SIG-M5 (cell line): Measurements from ENCODE around the gene CAMK4.
"Not testable (repeated sequence)": the region's sequence is repeated elsewhere in the genome, so short reads cannot be mapped to it uniquely, and the experiment has no call there.

Experiments used
- DNase-seq: peaks from one replicate; lab custom pipeline; 2025; lab: John Stamatoyannopoulos, UW

Gene CAMK4

DNA sequence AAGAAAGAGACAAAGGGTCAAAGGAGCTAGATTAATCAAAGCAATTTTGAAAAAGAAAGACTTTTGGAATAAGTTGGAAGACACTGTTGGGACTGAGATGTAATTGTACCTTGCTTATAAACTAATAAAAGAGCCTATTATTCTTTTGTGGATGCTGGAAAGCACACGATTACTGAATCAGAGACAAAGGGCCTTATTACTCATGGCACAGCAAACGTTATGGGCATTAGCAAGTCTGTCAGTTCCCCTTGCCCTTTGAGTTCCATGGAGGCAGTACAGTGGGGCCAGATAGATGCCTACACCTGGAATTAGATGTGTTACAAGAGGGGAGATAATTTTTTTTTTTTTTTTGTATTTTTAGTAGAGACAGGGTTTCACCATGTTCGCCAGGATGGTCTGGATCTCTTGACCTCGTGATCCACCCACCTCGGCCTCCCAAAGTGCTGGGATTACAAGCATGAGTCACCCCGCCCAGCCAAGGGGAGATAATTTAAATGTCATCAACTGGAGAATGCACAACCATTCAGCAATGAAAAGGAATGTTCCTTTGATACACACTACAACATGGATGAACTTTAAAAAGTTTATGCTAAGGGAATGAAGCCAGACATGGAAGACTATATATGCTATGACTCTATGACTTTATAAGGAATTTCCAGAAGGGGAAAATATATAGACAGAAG lies 159.2 kb downstream of the CAMK4 start:
- DNase-seq, result no peak

GRCh38 chr5:111384220-111384619 lies 160.0 kb downstream of the CAMK4 start:
- no peak for DNase-seq

GRCh38 chr5:111385051-111385450 lies 160.9 kb downstream of the CAMK4 start:
- DNase-seq, result no peak

DNA sequence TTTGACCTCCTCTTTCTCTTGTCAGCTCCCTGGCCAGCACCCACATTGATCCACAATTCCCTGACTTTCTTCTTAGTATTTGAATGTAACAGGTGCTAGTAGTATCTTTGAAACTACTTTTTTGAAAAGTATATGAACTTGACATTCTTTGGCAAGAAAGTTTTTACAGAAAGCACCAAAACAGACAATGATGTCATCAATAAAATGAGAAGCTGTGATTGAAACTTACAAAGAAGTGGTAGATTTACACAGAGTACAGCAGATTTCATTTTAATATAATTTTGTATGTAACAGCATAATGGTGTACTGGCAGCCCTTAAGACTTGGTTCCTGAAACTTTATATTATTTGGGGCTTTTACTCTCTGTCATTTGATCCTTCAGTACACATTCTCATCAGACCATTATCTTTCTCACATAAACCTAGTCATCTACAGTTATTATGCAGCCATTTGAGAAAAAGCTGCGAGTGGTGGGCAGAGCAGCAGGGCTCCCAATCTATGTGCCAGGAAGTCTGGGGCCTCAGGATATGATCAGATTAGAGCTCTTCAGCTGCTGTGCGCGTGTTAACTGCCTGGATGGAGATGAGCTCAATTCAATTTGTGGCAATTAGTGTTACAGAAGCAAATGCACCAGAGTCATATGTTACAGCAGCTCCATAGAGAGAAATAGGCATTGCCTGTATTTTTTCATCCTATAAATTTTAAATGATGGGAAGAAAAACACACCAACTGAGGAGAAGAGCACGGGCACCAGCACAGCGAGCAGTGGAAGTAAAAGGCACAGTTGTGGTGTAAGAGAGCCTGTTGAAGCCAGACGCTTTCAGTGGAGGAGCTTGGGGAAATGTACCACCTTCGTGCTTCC lies 162.0 kb downstream of the CAMK4 start:
- DNase-seq, result no peak

- DNase-seq, result no peak
Observed at GRCh38 chr5:111386832-111387162, 162.6 kb downstream of the CAMK4 start.

DNA sequence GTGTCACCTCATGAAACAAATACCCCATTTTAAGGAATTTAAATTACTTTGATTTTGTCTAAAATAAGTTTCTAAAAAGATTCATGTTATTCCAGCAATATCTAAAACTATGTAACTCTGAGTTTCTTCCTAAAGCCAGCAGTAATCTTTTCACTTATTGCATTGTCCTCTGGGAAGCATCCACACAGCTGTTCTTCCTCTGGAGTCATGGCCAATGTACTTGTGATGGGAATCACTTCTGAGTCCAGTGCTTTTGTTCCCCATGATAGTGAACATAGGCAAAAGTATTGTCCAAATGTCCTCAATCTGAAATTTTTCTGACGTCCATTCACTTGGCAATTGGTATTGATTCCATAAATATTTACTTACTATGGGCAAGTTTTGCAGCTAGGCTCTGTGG lies 163.2 kb downstream of the CAMK4 start:
- DNase-seq, result no peak

DNA sequence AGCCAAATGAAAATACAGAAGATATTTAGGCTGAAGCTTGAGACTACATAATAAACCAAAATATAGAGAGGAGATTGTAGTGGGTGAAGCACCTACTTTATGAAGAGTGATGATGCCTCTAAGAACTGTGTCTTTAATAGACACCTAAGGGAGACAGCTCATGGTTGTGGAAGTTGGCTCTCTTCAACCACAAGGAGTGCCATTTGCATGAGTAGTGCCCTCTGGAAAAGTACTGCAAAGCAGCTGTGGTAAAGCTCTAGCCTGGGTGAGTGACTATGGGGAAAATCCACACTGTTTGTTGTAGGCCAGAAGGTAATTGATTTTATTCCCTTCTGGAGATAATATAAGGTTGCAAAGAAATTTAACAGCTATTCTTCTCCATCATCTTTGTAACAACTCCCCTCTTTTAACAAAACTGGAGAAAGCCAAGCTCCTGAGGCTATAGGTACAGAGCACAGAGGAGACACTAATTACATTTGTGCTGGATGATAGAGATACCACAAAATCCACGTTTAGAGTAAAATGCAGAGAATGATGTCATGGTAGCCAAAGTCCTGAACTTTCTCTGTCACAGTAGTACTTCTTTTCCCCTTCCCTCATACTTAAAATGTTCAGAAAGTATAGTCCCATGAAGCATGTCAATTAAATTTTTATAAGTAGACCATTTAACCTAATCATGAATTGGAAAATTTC lies 165.4 kb downstream of the CAMK4 start:
- DNase-seq, result no peak

DNA sequence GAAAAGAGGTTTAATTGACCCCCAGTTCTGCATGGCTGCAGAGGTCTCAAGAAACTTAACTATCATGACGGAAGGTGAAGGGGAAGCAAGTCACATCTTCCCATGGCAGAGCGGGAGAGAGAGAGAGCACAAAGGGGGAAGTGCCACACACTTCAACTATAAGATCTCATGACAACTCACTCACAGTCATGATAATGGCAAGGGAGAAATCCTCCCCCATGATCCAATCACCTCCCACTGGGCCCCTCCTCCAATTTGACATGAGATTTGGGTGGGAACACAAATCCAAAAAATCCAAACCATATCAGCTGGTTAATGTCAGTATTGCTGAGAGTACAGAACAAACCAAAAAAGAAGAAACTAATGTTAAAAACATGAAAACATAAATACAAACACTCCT lies 168.0 kb downstream of the CAMK4 start:
- no peak for DNase-seq

- no peak for DNase-seq
Observed at GRCh38 chr5:111394586-111394985, 170.4 kb downstream of the CAMK4 start.

DNA sequence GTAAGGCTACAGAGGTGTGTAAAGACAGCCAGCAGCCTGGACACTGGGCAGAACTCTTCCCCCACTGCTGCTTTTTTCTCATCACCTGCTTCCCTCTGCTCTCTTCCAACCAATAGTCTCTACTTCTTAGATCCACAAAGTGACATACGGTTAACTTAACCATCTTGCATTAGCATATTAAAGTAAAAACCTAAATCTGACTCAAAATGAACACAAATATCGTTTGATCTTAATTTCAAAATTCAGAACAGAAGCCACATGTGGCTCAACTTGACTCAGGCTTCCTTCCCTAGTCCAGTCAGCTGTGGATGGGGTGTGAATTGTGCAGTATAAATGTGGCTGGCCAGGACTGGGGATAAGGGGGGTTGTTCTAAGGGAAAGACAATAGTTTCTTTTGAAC lies 173.8 kb downstream of the CAMK4 start:
- no peak for DNase-seq

GRCh38 chr5:111399113-111399512 lies 174.9 kb downstream of the CAMK4 start:
- DNase-seq, result no peak

- no peak for DNase-seq
Observed at GRCh38 chr5:111401906-111402305, 177.7 kb downstream of the CAMK4 start.

- DNase-seq, result no peak
Observed at GRCh38 chr5:111404270-111404769, 180.1 kb downstream of the CAMK4 start.

DNA sequence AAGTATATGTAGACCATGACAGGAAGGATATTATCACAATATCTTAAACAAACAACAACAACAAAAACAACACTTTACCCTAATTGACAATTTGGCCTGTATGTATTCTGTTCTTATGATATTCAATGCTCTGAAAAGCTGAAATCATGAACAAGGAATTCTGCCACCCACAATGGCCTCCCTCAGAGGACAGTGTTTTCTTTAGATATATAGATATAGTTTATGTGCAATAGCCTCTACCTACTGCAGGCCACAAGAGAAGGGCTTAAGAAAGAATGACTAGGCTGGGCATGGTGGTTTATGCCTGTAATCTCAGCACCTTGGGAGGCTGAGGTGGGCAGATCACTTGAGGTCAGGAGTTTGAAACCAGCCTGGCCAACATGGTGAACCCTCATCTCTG lies 183.4 kb downstream of the CAMK4 start:
- DNase-seq, result no peak

- DNase-seq, result no peak
Observed at GRCh38 chr5:111408817-111409216, 184.6 kb downstream of the CAMK4 start.

GRCh38 chr5:111409266-111409665 lies 185.1 kb downstream of the CAMK4 start:
- not testable (repeated sequence) for DNase-seq

DNA sequence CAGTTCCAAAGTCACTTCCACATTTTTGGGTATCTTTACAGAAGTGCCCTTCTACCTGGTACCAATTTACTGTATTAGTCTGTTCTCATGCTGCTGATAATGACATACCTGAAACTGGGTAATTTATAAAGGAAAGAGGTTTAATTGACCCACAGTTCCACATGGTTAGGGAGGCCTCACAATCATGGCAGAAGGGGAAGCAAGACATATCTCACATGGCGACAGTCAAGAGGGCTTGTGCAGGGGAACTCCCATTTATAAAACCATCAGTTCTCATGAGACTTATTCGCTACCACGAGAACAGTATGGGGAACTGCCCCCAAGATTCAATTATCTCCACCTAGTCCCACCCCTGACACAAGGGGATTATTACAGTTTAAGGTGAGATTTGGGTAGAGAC lies 185.9 kb downstream of the CAMK4 start:
- DNase-seq, result not testable (repeated sequence)

GRCh38 chr5:111411301-111411700 lies 187.1 kb downstream of the CAMK4 start:
- DNase-seq, result no peak

DNA sequence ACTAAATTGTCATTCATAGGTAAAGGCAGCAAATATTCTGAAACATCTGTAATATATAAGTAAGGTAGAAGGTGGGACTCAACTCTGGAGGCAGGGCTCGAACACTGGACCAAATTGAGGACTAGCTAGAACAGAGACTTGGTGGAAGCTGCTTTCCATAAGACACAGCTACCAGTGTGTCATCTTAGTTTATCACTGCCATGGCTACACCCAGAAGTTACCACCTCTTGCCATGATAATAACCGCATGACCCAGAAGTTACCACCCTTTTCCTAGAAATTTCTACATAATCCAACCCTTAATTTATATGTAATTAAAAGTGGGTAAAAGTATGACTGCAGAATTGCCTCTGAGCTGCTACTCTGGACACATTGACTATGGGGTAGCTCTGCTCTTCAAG lies 188.4 kb downstream of the CAMK4 start:
- no peak for DNase-seq

GRCh38 chr5:111415053-111415452 lies 190.9 kb downstream of the CAMK4 start:
- no peak for DNase-seq

DNA sequence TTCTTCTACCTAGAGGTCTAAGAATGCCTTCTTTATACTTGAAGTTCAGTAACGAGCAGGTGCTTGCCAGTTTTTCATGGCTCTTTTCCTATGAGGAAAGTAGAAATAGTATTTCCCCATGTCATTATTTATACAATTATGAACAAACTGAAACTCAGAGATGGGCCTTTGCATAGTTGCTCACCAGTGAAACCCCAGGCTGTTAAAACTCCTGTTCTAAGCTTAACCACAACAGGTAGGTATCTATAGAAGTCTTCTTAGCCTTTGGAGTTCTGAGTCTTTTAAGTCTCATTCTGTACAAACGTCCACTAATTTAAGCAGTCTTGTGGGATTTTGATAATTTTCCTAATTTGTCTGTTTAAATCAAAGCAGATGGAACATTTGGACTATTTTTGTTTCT lies 198.1 kb downstream of the CAMK4 start:
- DNase-seq, result no peak

GRCh38 chr5:111422747-111423720 lies 198.8 kb downstream of the CAMK4 start:
- no peak for DNase-seq
